ENCODE data around the gene ERC1.

ERC1 gene

GRCh38 chr12:1282670-1283315, 291.8 kb downstream of the ERC1 start:
- DNase-seq (ENCODE audit: low read depth in 1 of 2, low spot score in 1 of 2): no peak

- DNase-seq (ENCODE audit: low read depth in 1 of 2, low spot score in 1 of 2): no peak
Observed at GRCh38 chr12:1283316-1283715, 292.3 kb downstream of the ERC1 start.

- no peak for DNase-seq (ENCODE audit: low read depth in 1 of 2, low spot score in 1 of 2)
Observed at GRCh38 chr12:1284611-1285010, 293.6 kb downstream of the ERC1 start.

- DNase-seq (ENCODE audit: low read depth in 1 of 2, low spot score in 1 of 2): no peak
Observed at GRCh38 chr12:1287446-1287975, 296.5 kb downstream of the ERC1 start.

- no peak for DNase-seq (ENCODE audit: low read depth in 1 of 2, low spot score in 1 of 2)
Observed at GRCh38 chr12:1288333-1288732, 297.3 kb downstream of the ERC1 start.

GRCh38 chr12:1289371-1290155, 298.5 kb downstream of the ERC1 start:
- DNase-seq (ENCODE audit: low read depth in 1 of 2, low spot score in 1 of 2): no peak

- no peak for DNase-seq (ENCODE audit: low read depth in 1 of 2, low spot score in 1 of 2)
Observed at GRCh38 chr12:1290716-1291115, 299.7 kb downstream of the ERC1 start.

- no peak for DNase-seq (ENCODE audit: low read depth in 1 of 2, low spot score in 1 of 2)
Observed at GRCh38 chr12:1291601-1292332, 300.7 kb downstream of the ERC1 start.

GRCh38 chr12:1293901-1294300, 302.9 kb downstream of the ERC1 start:
- DNase-seq (ENCODE audit: low read depth in 1 of 2, low spot score in 1 of 2): no peak

- DNase-seq (ENCODE audit: low read depth in 1 of 2, low spot score in 1 of 2): no peak
Observed at GRCh38 chr12:1297206-1297605, 306.2 kb downstream of the ERC1 start.

- DNase-seq (ENCODE audit: low read depth in 1 of 2, low spot score in 1 of 2): no peak
Observed at GRCh38 chr12:1297639-1298175, 306.7 kb downstream of the ERC1 start.

- no peak for DNase-seq (ENCODE audit: low read depth in 1 of 2, low spot score in 1 of 2)
Observed at GRCh38 chr12:1300460-1300859, 309.4 kb downstream of the ERC1 start.

GRCh38 chr12:1302201-1302870, 311.3 kb downstream of the ERC1 start:
- no peak for DNase-seq (ENCODE audit: low read depth in 1 of 2, low spot score in 1 of 2)

GRCh38 chr12:1305063-1305434, 314.0 kb downstream of the ERC1 start:
- no peak for DNase-seq (ENCODE audit: low read depth in 1 of 2, low spot score in 1 of 2)

GRCh38 chr12:1305791-1306500, 314.9 kb downstream of the ERC1 start:
- DNase-seq (ENCODE audit: low read depth in 1 of 2, low spot score in 1 of 2): no peak

- DNase-seq (ENCODE audit: low read depth in 1 of 2, low spot score in 1 of 2): no peak
Observed at GRCh38 chr12:1306817-1307216, 315.8 kb downstream of the ERC1 start.

- no peak for DNase-seq (ENCODE audit: low read depth in 1 of 2, low spot score in 1 of 2)
Observed at GRCh38 chr12:1307796-1308195, 316.8 kb downstream of the ERC1 start.

GRCh38 chr12:1309613-1310012, 318.6 kb downstream of the ERC1 start:
- no peak for DNase-seq (ENCODE audit: low read depth in 1 of 2, low spot score in 1 of 2)

- no peak for DNase-seq (ENCODE audit: low read depth in 1 of 2, low spot score in 1 of 2)
Observed at GRCh38 chr12:1310653-1311052, 319.6 kb downstream of the ERC1 start.

GRCh38 chr12:1311145-1311544, 320.1 kb downstream of the ERC1 start:
- DNase-seq (ENCODE audit: low read depth in 1 of 2, low spot score in 1 of 2): no peak
